Measurements from ENCODE around the gene TNFRSF13B. TPM values are rescaled to one million over a fixed set of nuclear protein-coding genes. Genes with fewer than 3 reads are reported as not detected.

The TNFRSF13B gene
- total RNA-seq, 1 experiment from 2014 or later: not detected

DNA sequence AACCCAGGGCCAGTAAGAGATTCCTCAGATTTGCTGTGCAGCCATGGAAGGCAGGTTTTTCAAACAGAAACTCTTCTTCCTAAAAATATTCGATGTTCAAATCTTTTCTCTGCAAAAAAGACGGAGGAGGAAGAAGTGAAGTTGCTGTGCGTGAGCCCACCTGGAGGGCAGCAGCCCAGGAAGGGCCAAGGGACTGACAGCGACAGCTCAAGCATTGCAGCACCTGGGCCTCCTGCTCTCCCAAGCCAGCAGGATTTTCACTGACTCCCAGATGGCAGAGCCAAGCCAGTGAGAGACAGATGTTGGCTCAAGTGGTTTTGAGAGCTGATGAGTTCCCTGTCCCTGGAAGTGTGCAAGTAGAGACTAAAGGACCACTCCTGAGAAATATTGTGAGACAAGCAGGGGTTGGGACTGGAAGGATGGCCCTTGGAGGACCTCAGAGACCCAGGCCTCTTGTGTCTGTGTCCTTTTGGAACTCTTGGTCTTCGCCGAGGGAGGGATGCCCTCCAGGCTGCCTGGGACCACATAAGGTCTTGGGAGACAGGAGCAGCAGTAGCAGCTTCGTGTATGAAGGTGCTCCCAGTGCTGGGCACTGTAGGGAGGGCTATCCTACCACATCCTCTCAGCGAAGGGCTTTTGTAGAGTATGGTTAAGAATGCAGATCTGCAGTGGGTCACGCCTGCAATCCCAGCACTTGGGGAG lies 29.3 kb upstream of the TNFRSF13B start:
- Histone ChIP-seq H3K9me3 (ENCODE audit: control insufficient read depth in 1 of 2, insufficient read depth in 1 of 2, low read depth in 1 of 2, low read length in 2 of 2) (no peaks in the 10 kb centered on the region), H3K27me3 (ENCODE audit: insufficient read depth, low read length) (no peaks in the 10 kb centered on the region), H3K9ac (ENCODE audit: low read length) (no peak overlapping the region), H3K4me2 (ENCODE audit: low read length) (peak overlapping the region; percentile 62; the same call in 1 of the 2 replicates), H3K9me2 (ENCODE audit: insufficient read depth) (no peaks in the 10 kb centered on the region), H2AFZ (ENCODE audit: low read depth, low read length, poor library complexity, severe bottlenecking) (peak overlapping the region; percentile 17), H3K27ac (ENCODE audit: low read depth, low read length) (no peak overlapping the region), H3K79me2 (ENCODE audit: insufficient read depth, low read length) (no peaks in the 10 kb centered on the region), H3K36me3 (ENCODE audit: control insufficient read depth in 1 of 2, insufficient read depth in 2 of 2, low read length in 2 of 2) (no peaks in the 10 kb centered on the region), H3K4me3 (replicated peaks in 1 of 2; ENCODE audit: low read depth in 1 of 2, low read length in 2 of 2) (no peak overlapping the region), H3K4me1 (ENCODE audit: control insufficient read depth in 1 of 2, insufficient read depth in 2 of 2, low read length in 2 of 2) (peaks cover 0 to 9% of the 10 kb centered on the region in 2 experiments; a peak in 3 of 4 replicates), H4K20me1 (ENCODE audit: insufficient read depth) (no peaks in the 10 kb centered on the region)
- peak; percentile 35 for ATAC-seq
- BruUV-seq (replicated peaks): no TSS peak
- DNase-seq (ENCODE audit: low read depth, low spot score): no peak
- TF ChIP-seq CEBPB (IDR thresholded peaks at IDR 0.05; ENCODE audit: low read depth) (no peak), EZH2 (IDR thresholded peaks at IDR 0.05) (no peak), ZFX (IDR thresholded peaks at IDR 0.05) (no peak), SRF (IDR thresholded peaks at IDR 0.05; ENCODE audit: low read depth) (no peak), ZNF274 (IDR thresholded peaks at IDR 0.05; ENCODE audit: low read depth, low read length) (no peak), POLR2AphosphoS5 (IDR thresholded peaks at IDR 0.05; ENCODE audit: low read depth, low read length) (no peak), POLR2A (IDR thresholded peaks at IDR 0.05; ENCODE audit: borderline replicate concordance, extremely low read depth, insufficient read depth, insufficient read length) (no peak), CBX3 (IDR thresholded peaks at IDR 0.05; ENCODE audit: low read depth) (no peak)
- TF ChIP-seq, protein P1, sequence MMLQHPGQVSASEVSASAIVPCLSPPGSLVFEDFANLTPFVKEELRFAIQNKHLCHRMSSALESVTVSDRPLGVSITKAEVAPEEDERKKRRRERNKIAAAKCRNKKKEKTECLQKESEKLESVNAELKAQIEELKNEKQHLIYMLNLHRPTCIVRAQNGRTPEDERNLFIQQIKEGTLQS (IDR thresholded peaks at IDR 0.05): no peak
- CTCF ChIA-PET: interaction anchor here (1.0 kb wide), 1 partner anchor 15 kb away, joined by 3 read pairs; no protein-coding TSS in a partner anchor
- intact Hi-C loops (cut with micrococcal nuclease): loop anchor here (2.0 to 10.0 kb wide), 3 partner anchors 146 to 644 kb away; no protein-coding TSS in a partner anchor
- RAD21 ChIA-PET (ENCODE audit: low non-redundant PET in 1 of 2, low total read pairs in 2 of 2, uncharacterized antibody in 2 of 2, unreplicated experiment in 2 of 2): no interaction called here
- POLR2A ChIA-PET: no interaction called here
